Femur (tissue), 1 donor: Measurements from ENCODE around the gene KRT14.
"Not testable (repeated sequence)": the region's sequence is repeated elsewhere in the genome, so short reads cannot be mapped to it uniquely, and the experiment has no call there.

ENCODE experiments used
- DNase-seq: peaks from one replicate; pipeline ENCODE4 v3.0.0-alpha.2; 2017

The KRT14 gene

GRCh38 chr17:41600318-41600717 lies 13.6 kb upstream of the KRT14 start:
- no peak for DNase-seq

GRCh38 chr17:41599680-41600079 lies 13.0 kb upstream of the KRT14 start:
- DNase-seq: no peak

- no peak for DNase-seq
These were observed 8.9 kb upstream of the KRT14 start for GRCh38 chr17:41595585-41595984.

DNA sequence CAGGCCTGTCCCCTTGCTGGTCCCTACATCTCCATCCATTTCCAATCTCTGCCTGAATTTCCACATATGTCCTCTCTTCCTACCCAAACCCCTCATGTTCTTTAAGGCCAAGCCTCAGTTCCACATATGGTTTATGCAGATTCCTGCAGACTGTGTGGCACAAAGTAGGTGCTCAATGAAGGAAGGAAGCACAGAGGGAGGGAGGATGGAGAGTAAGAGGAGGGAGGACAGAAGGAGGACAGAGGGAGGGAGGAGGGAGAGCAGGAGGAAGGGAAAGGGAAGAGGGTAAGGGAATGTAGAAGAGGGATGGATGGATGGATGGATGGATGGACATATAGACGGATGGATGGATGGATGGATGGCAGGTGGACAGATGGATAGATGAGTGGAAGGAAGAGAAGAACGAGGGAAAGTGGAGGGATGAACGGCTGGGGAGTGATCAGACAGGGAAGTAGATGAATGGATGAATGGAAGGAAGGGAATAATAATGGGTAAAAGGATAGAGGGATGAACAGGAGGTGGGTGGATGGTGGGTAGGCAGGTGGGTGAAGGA lies 7.7 kb upstream of the KRT14 start:
- no peak for DNase-seq

DNA sequence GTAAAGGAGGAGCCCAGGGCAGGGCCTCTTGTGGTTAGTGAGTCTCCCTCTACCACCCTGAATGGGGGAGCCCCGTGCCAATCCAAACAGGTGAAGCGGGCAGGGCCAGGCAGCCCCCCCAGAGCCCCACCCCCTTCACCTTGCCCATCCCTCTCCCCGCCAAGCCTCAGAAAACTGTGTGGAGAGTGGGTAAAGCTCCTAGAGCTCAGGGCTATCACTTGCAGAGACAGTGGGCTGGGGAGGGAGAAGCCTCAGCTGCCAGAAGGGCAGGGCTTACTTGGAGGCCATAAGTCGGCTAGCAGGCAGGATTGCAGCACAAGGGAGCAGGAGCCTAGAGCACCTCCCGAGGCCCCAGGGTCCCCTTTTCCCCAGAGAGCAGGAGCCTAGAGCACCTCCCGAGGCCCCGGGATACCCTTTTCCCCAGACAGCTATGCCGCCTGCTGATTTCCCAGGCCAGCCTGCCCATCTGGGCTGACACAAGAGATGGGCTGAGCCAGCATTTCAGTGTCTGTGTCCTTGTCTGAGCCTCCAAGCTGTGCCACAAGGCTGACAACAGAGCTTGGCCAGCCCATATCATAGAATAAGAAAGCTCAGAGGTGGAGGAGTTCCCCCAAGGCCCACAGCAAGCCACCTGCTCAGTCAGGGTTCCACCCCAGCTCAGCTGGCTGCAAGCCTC lies 6.7 kb upstream of the KRT14 start:
- DNase-seq: no peak

- DNase-seq: no peak
These were observed 6.1 kb upstream of the KRT14 start for GRCh38 chr17:41592601-41593305.

DNA sequence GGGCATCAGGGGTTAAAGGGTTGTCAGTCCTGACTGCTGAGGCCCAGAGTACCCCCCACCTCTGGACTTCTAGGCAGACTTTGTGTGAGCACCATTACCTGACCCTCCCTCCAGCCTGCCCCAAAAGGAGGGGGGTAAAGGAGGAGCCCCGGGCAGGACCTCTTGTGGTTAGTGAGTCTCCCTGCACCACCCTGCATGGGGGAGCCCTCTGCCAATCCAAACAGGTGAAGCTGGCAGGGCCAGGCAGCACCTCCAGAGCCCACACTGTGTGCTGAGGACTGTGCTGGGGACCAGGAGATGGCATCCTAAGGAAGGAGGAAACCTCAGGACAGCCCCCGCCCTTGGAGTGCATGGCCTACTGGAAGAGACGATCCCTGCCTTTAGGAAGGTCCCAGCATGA lies 2.6 kb upstream of the KRT14 start:
- no peak for DNase-seq

GRCh38 chr17:41588126-41588810 lies 1.6 kb upstream of the KRT14 start:
- no peak for DNase-seq

DNA sequence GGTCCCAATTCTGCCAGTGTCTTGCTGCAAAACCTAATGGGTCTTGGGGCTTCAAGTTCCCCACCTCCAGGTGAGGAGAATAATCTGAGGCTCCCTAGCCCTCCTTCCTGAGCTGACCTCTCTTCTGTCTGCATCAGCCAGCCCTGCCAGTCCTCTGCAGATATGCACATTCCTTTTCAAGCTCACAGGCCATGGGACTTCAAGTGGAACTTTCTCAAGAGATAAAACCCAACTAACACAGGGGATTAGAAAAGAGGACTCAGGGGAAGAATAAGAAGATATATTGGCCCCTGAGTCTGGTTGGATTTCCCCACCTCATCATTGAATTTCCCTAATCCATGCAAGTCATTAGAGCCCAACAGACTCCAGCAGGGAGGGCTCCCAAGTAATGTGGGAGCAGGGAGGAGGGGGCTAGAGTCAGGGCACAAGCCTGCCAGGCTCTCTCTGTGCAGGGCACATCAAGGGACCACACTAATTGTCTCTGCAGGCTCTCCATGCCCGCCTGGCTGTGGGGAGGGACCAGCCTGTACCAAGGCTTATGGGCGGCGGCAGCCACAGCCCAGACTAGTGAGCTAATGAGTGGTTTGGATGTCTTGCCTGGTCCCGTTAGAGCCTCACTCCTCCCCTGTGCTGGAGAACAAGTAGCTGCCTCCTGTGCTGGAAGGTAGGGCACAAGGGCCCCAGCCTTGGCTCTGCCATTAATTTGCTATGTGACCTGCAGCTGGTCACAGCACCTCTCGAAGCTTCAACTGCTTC lies 1.2 kb downstream of the KRT14 start:
- DNase-seq: peak; percentile 46

DNA sequence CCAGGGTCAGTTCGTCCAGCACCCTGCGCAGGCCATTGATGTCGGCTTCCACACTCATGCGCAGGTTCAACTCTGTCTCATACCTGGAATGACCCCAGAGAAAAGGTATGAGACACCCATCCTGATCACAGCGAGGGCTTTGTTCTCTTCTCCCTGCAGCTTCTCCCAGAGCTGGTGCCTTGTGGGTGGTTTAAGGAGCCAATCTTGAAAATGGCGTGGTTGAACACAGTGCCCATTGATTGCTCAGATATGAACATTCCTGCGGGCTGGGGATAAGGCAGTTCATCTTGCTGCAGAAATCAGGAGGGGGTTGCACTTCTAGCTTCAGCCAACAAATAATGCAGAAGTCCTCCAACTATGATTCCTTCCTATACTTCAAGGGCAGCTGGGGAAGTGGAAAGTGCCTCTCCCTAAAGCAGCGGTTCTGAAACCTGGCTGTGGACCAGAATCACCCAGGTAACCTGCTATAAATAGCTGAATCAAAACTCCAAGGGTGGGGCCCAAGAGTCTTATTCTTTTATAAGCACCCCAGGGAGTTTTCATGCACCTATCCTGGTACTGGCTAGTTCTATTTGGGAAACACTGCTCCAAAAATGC lies 2.3 kb downstream of the KRT14 start:
- not testable (repeated sequence) for DNase-seq

DNA sequence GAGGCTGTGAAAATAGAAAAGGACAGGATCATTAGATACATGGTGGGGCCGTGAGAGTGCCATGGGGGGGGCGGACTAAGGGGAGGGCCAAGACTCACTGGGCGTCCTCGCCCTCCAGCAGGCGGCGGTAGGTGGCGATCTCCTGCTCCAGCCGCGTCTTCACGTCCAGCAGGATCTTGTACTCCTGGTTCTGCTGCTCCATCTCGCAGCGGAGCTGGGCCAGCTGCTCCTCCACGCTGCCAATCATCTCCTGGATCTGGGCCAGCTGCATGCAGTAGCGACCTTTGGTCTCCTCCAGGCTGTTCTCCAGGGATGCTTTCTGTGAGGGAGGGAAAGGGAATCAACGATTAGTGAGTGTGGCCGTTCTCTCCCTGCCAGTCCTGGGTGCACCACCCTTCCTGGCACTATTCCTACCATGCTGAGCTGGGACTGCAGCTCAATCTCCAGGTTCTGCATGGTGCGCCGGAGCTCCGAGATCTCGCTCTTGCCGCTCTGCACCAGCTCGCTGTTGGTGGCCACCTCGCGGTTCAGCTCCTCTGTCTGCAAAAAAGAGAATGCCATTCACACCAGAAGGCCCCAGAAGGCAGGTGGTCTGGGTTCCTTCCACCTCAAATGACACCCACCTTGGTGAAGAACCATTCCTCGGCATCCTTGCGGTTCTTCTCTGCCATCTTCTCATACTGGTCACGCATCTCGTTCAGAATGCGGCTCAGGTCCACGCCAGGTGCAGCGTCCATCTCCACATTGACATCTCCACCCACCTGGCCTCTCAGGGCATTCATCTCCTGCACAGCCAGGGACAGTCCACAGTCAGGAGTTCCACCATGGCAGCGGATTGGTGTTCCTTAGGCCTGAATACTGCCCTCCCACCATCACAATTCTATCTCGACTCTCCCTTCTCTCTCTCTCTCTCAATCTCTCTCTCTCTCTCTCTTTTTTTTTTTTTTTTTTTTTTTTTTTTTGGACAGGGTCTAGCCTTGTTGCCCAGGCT lies 3.3 kb downstream of the KRT14 start:
- no peak for DNase-seq

DNA sequence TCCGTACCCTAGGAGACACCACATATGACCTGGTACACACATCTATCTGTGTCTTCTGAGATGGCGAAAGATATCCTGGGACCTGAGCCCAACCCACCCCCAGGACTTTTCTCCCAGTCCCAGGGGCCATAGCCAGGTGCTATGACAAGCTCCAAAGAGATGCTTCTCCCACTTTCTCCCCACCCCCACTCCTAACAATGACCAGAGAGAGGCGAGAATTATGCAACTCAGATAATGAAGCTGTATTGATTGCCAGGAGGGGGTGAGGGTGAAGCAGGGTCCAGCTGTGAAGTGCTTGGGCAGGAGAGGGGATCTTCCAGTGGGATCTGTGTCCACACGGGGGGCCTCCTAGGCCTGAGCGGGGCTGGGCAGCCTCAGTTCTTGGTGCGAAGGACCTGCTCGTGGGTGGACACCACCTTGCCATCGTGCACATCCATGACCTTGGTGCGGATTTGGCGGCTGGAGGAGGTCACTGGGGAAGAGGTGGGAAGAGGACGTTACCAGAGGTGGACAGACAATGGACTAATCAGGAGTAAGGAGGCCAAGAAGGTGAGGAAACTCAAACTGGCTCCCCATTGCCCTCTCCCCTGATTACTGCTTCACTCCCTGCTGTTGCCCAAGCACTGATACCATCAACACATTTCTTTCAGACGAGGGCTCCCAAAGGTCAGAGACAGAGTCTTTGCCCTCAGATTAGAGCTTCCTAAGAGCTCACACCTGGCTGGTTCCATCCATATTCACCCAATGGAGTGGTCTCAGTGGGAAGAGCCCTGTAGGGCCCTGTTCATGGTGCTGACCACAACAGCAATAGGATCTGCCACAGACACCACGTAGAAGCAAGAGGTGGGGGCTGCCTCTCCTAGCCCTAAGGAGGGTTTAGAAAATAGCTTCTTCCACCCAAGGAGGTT lies 4.4 kb downstream of the KRT14 start:
- not testable (repeated sequence) for DNase-seq

- no peak for DNase-seq
These were observed 5.2 kb downstream of the KRT14 start for GRCh38 chr17:41581366-41582060.

DNA sequence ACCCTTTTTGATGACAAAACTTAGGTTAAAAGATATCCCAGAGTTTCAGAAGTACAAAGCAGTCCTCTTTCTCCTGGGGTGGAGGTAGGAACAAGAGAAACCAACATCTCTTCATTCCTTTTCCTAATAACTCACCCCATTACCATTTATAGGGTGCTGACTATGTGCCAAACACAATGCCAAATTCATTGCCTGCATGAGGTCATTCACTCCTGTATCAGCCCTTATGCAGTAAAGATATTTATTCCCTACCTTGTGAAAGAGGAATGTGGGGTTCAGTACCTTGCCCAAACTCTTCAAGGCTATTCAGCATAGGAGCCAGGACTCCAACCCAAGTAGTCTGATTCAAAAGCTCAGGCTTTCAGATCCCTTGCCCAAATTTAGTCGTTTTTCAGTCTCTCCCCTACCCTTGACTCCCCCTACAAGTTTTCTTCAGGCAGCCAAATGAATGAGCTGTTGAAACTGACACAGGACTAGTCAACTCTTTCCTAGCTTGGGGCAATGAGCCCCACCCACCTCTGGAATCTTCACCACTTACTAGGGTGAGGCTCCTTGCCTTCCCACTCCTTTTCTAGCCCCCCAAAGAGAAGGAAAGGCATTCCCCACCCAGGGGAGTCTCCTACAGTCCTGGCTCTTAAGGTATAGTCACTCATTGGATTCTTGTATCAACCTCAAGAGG lies 5.9 kb downstream of the KRT14 start:
- no peak for DNase-seq

- no peak for DNase-seq
These were observed 6.5 kb downstream of the KRT14 start for GRCh38 chr17:41580244-41580575.

DNA sequence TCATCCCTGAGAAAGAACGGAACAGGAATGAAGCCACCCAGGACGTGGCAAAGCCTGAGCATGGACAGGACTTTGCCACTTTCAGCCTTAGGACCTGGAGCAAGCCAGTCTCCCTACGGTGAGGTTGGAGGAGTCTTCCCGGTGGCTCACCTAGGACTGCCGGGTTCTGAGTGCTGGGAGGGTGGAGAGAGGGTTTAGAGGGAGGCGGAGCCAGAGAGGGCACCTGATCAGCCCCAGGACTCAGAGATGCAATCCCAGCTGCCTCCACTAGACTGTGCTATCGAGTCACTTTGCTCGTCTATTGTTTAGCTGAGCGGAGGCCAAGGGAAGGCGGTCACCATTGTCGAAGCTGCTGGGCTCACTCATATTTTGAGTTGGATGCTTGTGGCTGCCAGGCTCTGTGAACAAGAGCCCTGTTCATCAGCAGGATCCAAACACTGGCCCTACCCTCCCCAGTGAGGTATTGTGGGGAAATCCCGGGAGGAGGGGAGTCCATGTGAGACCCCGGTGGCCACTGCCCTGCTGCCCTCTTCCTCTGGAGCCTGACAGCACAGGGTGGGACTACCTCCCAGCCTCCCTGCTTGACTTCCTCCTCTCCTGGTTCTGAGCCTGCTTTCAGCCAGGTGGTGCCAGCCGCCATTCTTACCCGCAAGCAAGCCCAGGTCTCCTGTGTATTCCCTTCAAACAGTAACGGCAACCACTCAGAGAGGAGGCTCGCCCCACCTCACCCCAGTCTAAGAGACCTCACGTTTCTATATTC lies 7.0 kb downstream of the KRT14 start:
- DNase-seq: peak; percentile 83

DNA sequence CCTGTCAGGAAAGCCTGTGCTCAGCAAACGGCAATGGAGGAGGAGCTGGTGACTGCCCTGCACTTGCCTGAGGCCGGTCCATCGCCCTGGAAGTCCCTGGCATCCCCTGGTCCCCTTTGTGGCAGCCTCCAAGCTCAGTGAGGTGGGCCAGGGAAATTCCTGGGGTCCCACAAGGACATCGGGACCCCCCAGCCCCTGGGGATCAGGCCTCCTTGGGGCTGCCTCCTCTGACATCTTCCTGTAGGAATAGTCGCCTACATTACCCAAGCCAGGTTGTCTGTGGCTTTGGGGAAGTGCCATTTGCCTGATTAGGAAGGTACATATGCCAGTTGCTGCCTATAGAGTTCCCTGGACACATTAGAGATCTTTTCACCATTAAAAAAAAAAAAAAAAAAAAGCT lies 7.7 kb downstream of the KRT14 start:
- DNase-seq: no peak

DNA sequence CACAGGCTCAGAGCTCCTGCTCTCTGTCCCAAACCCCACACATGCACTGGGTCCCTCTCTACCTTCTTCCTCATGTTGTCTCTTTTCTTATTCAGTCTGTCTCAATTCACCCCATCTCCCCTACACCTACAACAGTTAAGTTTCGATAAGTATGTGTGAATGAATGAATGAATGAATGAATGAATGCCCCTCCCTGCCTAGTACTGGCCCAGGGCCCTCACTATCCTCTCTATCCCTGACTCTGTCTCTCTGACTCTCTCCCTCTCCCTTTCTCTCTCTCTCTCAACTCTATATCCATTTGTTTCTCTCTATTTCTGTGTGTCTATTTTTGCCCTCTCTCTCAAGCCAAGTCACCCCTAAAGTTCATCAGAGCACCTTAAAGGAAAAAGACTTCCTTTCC lies 8.2 kb downstream of the KRT14 start:
- DNase-seq: no peak
